HPDE6-E6E7 (cell line): ENCODE results near the gene FABP6.
"Not testable (repeated sequence)": the region's sequence is repeated elsewhere in the genome, so short reads cannot be mapped to it uniquely, and the experiment has no call there.

Experiments used
- DNase-seq: peaks from one replicate; pipeline ENCODE4 v3.0.0; 2011; ENCODE audit warnings: missing footprints; ENCODE audit errors: extremely low spot score

FABP6 gene

GRCh38 chr5:160229190-160229742, at the start of gene FABP6:
Gene FABP6 (plus strand): TSS chr5:160229506. CDS start chr5:160229558, 52 bp downstream.
- no peak for DNase-seq

- DNase-seq = no peak
Observed at GRCh38 chr5:160180931-160181330, 48.4 kb upstream of the FABP6 start.

- no peak for DNase-seq
Observed at GRCh38 chr5:160181965-160182622, 47.2 kb upstream of the FABP6 start.

- no peak for DNase-seq
Observed at GRCh38 chr5:160183075-160183474, 46.2 kb upstream of the FABP6 start.

GRCh38 chr5:160185626-160186360, 43.5 kb upstream of the FABP6 start:
- no peak for DNase-seq

GRCh38 chr5:160186480-160186879, 42.8 kb upstream of the FABP6 start:
- no peak for DNase-seq

- DNase-seq = no peak
Observed at GRCh38 chr5:160187091-160187490, 42.2 kb upstream of the FABP6 start.

GRCh38 chr5:160188141-160189015, 40.9 kb upstream of the FABP6 start:
- DNase-seq = no peak

GRCh38 chr5:160192424-160192823, 36.9 kb upstream of the FABP6 start:
- DNase-seq = no peak

- not testable (repeated sequence) for DNase-seq
Observed at GRCh38 chr5:160193076-160193475, 36.2 kb upstream of the FABP6 start.

GRCh38 chr5:160193790-160194189, 35.5 kb upstream of the FABP6 start:
- DNase-seq = not testable (repeated sequence)

- DNase-seq = no peak
Observed at GRCh38 chr5:160197341-160198144, 31.8 kb upstream of the FABP6 start.

GRCh38 chr5:160198146-160198545, 31.2 kb upstream of the FABP6 start:
- DNase-seq = no peak

- DNase-seq = no peak
Observed at GRCh38 chr5:160198841-160199409, 30.4 kb upstream of the FABP6 start.

GRCh38 chr5:160199410-160199911, 29.8 kb upstream of the FABP6 start:
- DNase-seq = peak; percentile 69

- no peak for DNase-seq
Observed at GRCh38 chr5:160207061-160207460, 22.2 kb upstream of the FABP6 start.

GRCh38 chr5:160209917-160210316, 19.4 kb upstream of the FABP6 start:
- peak; percentile 92 for DNase-seq

GRCh38 chr5:160210606-160211005, 18.7 kb upstream of the FABP6 start:
- DNase-seq = no peak

GRCh38 chr5:160211352-160211751, 18.0 kb upstream of the FABP6 start:
- DNase-seq = no peak

GRCh38 chr5:160213537-160213936, 15.8 kb upstream of the FABP6 start:
- no peak for DNase-seq

- DNase-seq = no peak
Observed at GRCh38 chr5:160219356-160219755, 9.9 kb upstream of the FABP6 start.
